ENCODE data around the gene SMKR1. TPM values are rescaled to one million over a fixed set of nuclear protein-coding genes. Genes with fewer than 3 reads are reported as not detected.
"Not testable (repeated sequence)": the region's sequence is repeated elsewhere in the genome, so short reads cannot be mapped to it uniquely, and the experiment has no call there.

Gene SMKR1
- total and polyA plus RNA-seq, 9 of the 15 experiments (the other 6 are each of a cell fraction or from before 2014, with no cell fraction given): 0.58 to 1.8 (median 0.93) TPM; not detected in 1

GRCh38 chr7:129524405-129524804, 22.1 kb downstream of the SMKR1 start (continued):
- TF ChIP-seq CEBPG (CRISPR knock-in tag; IDR thresholded peaks at IDR 0.05): not testable (repeated sequence)
- peak; percentile 72 to 84 for TF ChIP-seq CEBPG (tag; conservative IDR thresholded peaks at IDR 0.05 in 1 of 2, IDR thresholded peaks at IDR 0.05 in 1 of 2)
- TF ChIP-seq IRF9 (tag; IDR thresholded peaks at IDR 0.05): 0 out of 2 replicates have a peak, but pooled peaks have one; percentile 17

GRCh38 chr7:129525225-129525862, 23.0 kb downstream of the SMKR1 start:
- Histone ChIP-seq H2AFZ (ENCODE audit: low read depth, low read length) (peak overlapping the region; percentile 63), H3K4me2 (ENCODE audit: insufficient read depth, low read length) (peak overlapping the region; percentile 35)

More at GRCh38 chr7:129525225-129525862, 23.0 kb downstream of the SMKR1 start:
- Histone ChIP-seq H3K27me3 (ENCODE audit: control insufficient read depth in 2 of 2, insufficient read depth in 2 of 2, low read length in 2 of 2) (peaks cover 13 to 43% of the 10 kb centered on the region in 2 experiments; a peak in 3 of 5 replicates), H3K9me3 (replicated peaks; ENCODE audit: control insufficient read depth, insufficient read depth, low read depth, low read length) (no peaks in the 10 kb centered on the region), H3K27ac (ENCODE audit: extremely low read depth, low read depth, low read length) (no peak overlapping the region), H3K36me3 (ENCODE audit: control insufficient read depth, insufficient read depth, low read length) (no peaks in the 10 kb centered on the region), H3K9ac (ENCODE audit: insufficient read depth in 1 of 2, low read depth in 2 of 2, low read length in 2 of 2) (no peak overlapping the region), H3K4me3 (no peak overlapping the region), H3K4me1 (replicated peaks in 1 of 2; ENCODE audit: control insufficient read depth in 2 of 2, insufficient read depth in 2 of 2, low read length in 2 of 2) (peaks cover 6 to 11% of the 10 kb centered on the region in 2 experiments; a peak in 3 of 5 replicates), H3K9me1 (ENCODE audit: control insufficient read depth, insufficient read depth, low read length) (peaks cover 3% of the 10 kb centered on the region), H3K79me2 (ENCODE audit: control insufficient read depth, insufficient read depth, low read length) (no peaks in the 10 kb centered on the region), H4K20me1 (replicated peaks; ENCODE audit: control insufficient read depth, insufficient read depth, low read length) (no peaks in the 10 kb centered on the region)
- WGBS (ENCODE audit: insufficient coverage, low coverage, missing lambda C conversion rate): 24% methylated on average over 9 of the region's 9 CpGs
- DNase-seq (ENCODE audit: extremely low read depth in 1 of 4, low spot score in 3 of 4): peak in 1 of 4 experiments; percentile 23
- no TSS peak for BruUV-seq (replicated peaks)
- ATAC-seq: peak; percentile 24; the same call in 1 of the 3 replicates
- POLR2A ChIA-PET: interaction anchor here (0.6 to 1.6 kb wide), 2 partner anchors 13 to 304 kb away, joined by 5 to 6 read pairs; no protein-coding TSS in a partner anchor
- FAIRE-seq: peak; percentile 49
- TF ChIP-seq ZNF449 (CRISPR knock-in tag; IDR thresholded peaks at IDR 0.05) (no peak), NR4A1 (CRISPR knock-in tag; IDR thresholded peaks at IDR 0.05) (no peak), NR4A1 (tag; IDR thresholded peaks at IDR 0.05) (no peak), KDM2B (CRISPR knock-in tag; IDR thresholded peaks at IDR 0.05) (no peak), PRMT5 (CRISPR knock-in tag; IDR thresholded peaks at IDR 0.05) (no peak), CHCHD3 (CRISPR knock-in tag; IDR thresholded peaks at IDR 0.05) (no peak), NBN (IDR thresholded peaks at IDR 0.05; ENCODE audit: low read depth) (no peak), NCOA2 (IDR thresholded peaks at IDR 0.05; ENCODE audit: partially characterized antibody in 2 of 2) (no peak)
- TF ChIP-seq, protein P1, sequence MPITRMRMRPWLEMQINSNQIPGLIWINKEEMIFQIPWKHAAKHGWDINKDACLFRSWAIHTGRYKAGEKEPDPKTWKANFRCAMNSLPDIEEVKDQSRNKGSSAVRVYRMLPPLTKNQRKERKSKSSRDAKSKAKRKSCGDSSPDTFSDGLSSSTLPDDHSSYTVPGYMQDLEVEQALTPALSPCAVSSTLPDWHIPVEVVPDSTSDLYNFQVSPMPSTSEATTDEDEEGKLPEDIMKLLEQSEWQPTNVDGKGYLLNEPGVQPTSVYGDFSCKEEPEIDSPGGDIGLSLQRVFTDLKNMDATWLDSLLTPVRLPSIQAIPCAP (CRISPR knock-in tag; IDR thresholded peaks at IDR 0.05; ENCODE audit: borderline replicate concordance): no peak
- TF ChIP-seq, protein P2, sequence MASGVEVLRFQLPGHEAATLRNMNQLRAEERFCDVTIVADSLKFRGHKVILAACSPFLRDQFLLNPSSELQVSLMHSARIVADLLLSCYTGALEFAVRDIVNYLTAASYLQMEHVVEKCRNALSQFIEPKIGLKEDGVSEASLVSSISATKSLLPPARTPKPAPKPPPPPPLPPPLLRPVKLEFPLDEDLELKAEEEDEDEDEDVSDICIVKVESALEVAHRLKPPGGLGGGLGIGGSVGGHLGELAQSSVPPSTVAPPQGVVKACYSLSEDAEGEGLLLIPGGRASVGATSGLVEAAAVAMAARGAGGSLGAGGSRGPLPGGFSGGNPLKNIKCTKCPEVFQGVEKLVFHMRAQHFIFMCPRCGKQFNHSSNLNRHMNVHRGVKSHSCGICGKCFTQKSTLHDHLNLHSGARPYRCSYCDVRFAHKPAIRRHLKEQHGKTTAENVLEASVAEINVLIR (CRISPR knock-in tag; IDR thresholded peaks at IDR 0.05): no peak
- intact Hi-C loops (cut with micrococcal nuclease): no loop called here
- in situ Hi-C loops (cut with MboI): loop anchor here (10.0 kb wide), 1 partner anchor 1701 kb away; no protein-coding TSS in a partner anchor
- CTCF ChIA-PET (ENCODE audit: low intra/inter-chr PET ratio): no interaction called here
